Measurements from ENCODE around the gene GABPB2. TPM values are rescaled to one million over a fixed set of nuclear protein-coding genes. Genes with fewer than 3 reads are reported as not detected.
A peak's percentile ranks its signal among the peaks of the same experiment; 100 is the strongest.

The GABPB2 gene
- total and polyA plus RNA-seq, 2 donors from 2014 or later: 4.7 to 20.5 TPM

- TF ChIP-seq CTCF (IDR thresholded peaks at IDR 0.05; ENCODE audit: borderline replicate concordance, extremely low read depth, insufficient read depth): no peak
- Histone ChIP-seq H3K27me3 (ENCODE audit: control insufficient read depth, insufficient read depth, low read length) (no peaks in the 10 kb centered on the region), H3K36me3 (ENCODE audit: control insufficient read depth in 2 of 3, insufficient read depth in 3 of 3, low read length in 3 of 3) (peaks cover 0 to 15% (median 0%) of the 10 kb centered on the region in 3 donors), H3K27ac (ENCODE audit: low read depth in 2 of 2, low read length in 2 of 2) (no peak overlapping the region), H3K9ac (ENCODE audit: low read length in 3 of 3) (peak overlapping the region; percentile 30 to 55 (median 41)), H3K9me3 (ENCODE audit: control insufficient read depth in 2 of 3, insufficient read depth in 1 of 3, low read length in 3 of 3) (no peaks in the 10 kb centered on the region), H3K4me3 (ENCODE audit: low read length in 3 of 3) (peak overlapping the region; percentile 52 to 61 (median 56)), H3K4me1 (ENCODE audit: control insufficient read depth in 2 of 3, insufficient read depth in 2 of 3, low read depth in 1 of 3, low read length in 3 of 3) (peaks cover 0 to 4% (median 0%) of the 10 kb centered on the region in 3 donors)
- DNase-seq (peak; percentile 95 to 97 (median 95)), FAIRE-seq (no peak)
- intact Hi-C loops (cut with DNase I): no loop called here
These were observed 60.5 kb downstream of the GABPB2 start for GRCh38 chr1:151130987-151131586.

GRCh38 chr1:151131701-151132334, 61.3 kb downstream of the GABPB2 start:
- intact Hi-C loops (cut with DNase I): no loop called here
- TF ChIP-seq CTCF (IDR thresholded peaks at IDR 0.05; ENCODE audit: borderline replicate concordance, extremely low read depth, insufficient read depth): no peak
- DNase-seq (peak; percentile 66 to 84 (median 78)), FAIRE-seq (no peak)
- H3K27ac ChIP-seq (ENCODE audit: low read depth in 2 of 2, low read length in 2 of 2): no peak overlapping the region
- H3K4me1 ChIP-seq (ENCODE audit: control insufficient read depth in 2 of 3, insufficient read depth in 2 of 3, low read depth in 1 of 3, low read length in 3 of 3): peaks cover 0 to 4% (median 0%) of the 10 kb centered on the region in 3 donors
- H3K9ac ChIP-seq (ENCODE audit: low read length in 3 of 3): peak overlapping the region; percentile 30 to 55 (median 41)
- H3K27me3 ChIP-seq (ENCODE audit: control insufficient read depth, insufficient read depth, low read length): no peaks in the 10 kb centered on the region
- H3K36me3 ChIP-seq (ENCODE audit: control insufficient read depth in 2 of 3, insufficient read depth in 3 of 3, low read length in 3 of 3): peaks cover 0 to 22% (median 2%) of the 10 kb centered on the region in 3 donors
- H3K4me3 ChIP-seq (ENCODE audit: low read length in 3 of 3): peak overlapping the region; percentile 52 to 61 (median 56)
- no peaks in the 10 kb centered on the region for H3K9me3 ChIP-seq (ENCODE audit: control insufficient read depth in 2 of 3, insufficient read depth in 1 of 3, low read length in 3 of 3)

GRCh38 chr1:151132335-151133017, 61.9 kb downstream of the GABPB2 start:
- no peak overlapping the region for H3K9ac ChIP-seq (ENCODE audit: low read length in 3 of 3)
- peak in 1 of 5 donors; percentile 75 for DNase-seq

More at GRCh38 chr1:151132335-151133017, 61.9 kb downstream of the GABPB2 start:
- Histone ChIP-seq H3K4me1 (ENCODE audit: control insufficient read depth in 2 of 3, insufficient read depth in 2 of 3, low read depth in 1 of 3, low read length in 3 of 3) (peaks cover 0 to 4% (median 0%) of the 10 kb centered on the region in 3 donors), H3K4me3 (ENCODE audit: low read length in 3 of 3) (peak overlapping the region in 1 of 3 donors; percentile 61), H3K9me3 (ENCODE audit: control insufficient read depth in 2 of 3, insufficient read depth in 1 of 3, low read length in 3 of 3) (no peaks in the 10 kb centered on the region), H3K27me3 (ENCODE audit: control insufficient read depth, insufficient read depth, low read length) (no peaks in the 10 kb centered on the region), H3K36me3 (ENCODE audit: control insufficient read depth in 2 of 3, insufficient read depth in 3 of 3, low read length in 3 of 3) (peaks cover 0 to 24% (median 2%) of the 10 kb centered on the region in 3 donors), H3K27ac (ENCODE audit: low read depth in 2 of 2, low read length in 2 of 2) (no peak overlapping the region)
- TF ChIP-seq CTCF (IDR thresholded peaks at IDR 0.05; ENCODE audit: borderline replicate concordance, extremely low read depth, insufficient read depth): no peak
- intact Hi-C loops (cut with DNase I): no loop called here
- FAIRE-seq: no peak

All from kidney (tissue), 14 donors.